ENCODE data around the gene ERAS. TPM values are rescaled to one million over a fixed set of nuclear protein-coding genes. Genes with fewer than 3 reads are reported as not detected.

The ERAS gene
- polyA plus RNA-seq, 1 of the 3 experiments (the other 2 are of a cell fraction) = 0.03 TPM

- TF ChIP-seq, protein P1, sequence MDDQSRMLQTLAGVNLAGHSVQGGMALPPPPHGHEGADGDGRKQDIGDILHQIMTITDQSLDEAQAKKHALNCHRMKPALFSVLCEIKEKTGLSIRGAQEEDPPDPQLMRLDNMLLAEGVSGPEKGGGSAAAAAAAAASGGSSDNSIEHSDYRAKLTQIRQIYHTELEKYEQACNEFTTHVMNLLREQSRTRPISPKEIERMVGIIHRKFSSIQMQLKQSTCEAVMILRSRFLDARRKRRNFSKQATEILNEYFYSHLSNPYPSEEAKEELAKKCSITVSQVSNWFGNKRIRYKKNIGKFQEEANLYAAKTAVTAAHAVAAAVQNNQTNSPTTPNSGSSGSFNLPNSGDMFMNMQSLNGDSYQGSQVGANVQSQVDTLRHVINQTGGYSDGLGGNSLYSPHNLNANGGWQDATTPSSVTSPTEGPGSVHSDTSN (IDR thresholded peaks at IDR 0.05) = no peak
Observed at GRCh38 chrX:48823053-48823452, 3.3 kb upstream of the ERAS start (continued).

DNA sequence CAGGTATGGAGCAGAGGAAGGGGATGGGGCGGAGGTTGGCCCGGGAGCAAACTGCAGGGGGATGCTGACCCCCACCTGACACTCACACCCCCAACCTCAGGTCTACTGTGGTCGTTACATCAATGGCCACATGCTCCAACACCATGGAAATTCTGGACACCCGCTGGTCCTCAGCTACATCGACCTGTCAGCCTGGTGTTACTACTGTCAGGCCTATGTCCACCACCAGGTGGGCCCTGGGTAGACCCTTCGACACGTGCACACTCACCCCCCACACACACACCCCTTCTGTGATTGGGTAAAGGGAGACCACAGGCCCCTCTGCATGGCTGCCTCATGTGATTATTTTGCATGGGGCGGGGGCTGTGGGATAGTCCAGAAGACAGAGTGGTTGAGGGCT is 2.2 kb upstream of the ERAS start:
- H3F3A ChIP-seq (replicated peaks; ENCODE audit: insufficient read depth) = no peaks in the 10 kb centered on the region
- H3K36me3 ChIP-seq (replicated peaks in 1 of 2; ENCODE audit: control insufficient read depth in 1 of 2, insufficient read depth in 2 of 2, low read length in 1 of 2) = no peaks in the 10 kb centered on the region
- H3K9me3 ChIP-seq = no peaks in the 10 kb centered on the region
- H4K20me1 ChIP-seq (ENCODE audit: insufficient read depth) = no peaks in the 10 kb centered on the region
- ChIA-PET POLR2A (no interaction called here), CTCF (no interaction called here)
- 50% methylated on average over 7 of the region's 8 CpGs for WGBS (ENCODE audit: low lambda C conversion rate)
- no peaks in the 10 kb centered on the region for H3K9me2 ChIP-seq
- H2AFZ ChIP-seq (ENCODE audit: low read depth) = no peak overlapping the region
- peaks cover 10% of the 10 kb centered on the region; the same call in 1 of the 2 replicates for H3K27me3 ChIP-seq (ENCODE audit: insufficient read depth)
- no peak overlapping the region for H3K4me3 ChIP-seq (ENCODE audit: low read depth in 2 of 2, low read length in 1 of 2)
- no peaks in the 10 kb centered on the region for H3K79me2 ChIP-seq (ENCODE audit: insufficient read depth)
- H3K9ac ChIP-seq = no peak overlapping the region
- TF ChIP-seq EZH2phosphoT487 (IDR thresholded peaks at IDR 0.05; ENCODE audit: borderline replicate concordance, low read depth) (no peak), JUND (IDR thresholded peaks at IDR 0.05) (no peak), NRF1 (IDR thresholded peaks at IDR 0.05; ENCODE audit: low read depth, low read length) (no peak), NFIC (IDR thresholded peaks at IDR 0.05; ENCODE audit: borderline replicate concordance) (no peak), TCF12 (IDR thresholded peaks at IDR 0.05) (no peak)
- no peak for DNase-seq
- no peaks in the 10 kb centered on the region for H3K4me1 ChIP-seq (ENCODE audit: control insufficient read depth in 1 of 2, insufficient read depth in 2 of 2, low read depth in 1 of 2, low read length in 1 of 2)
- no peak overlapping the region for H3K27ac ChIP-seq (ENCODE audit: low read depth in 2 of 2, low read length in 1 of 2)
- no peak overlapping the region for H3K4me2 ChIP-seq

GRCh38 chrX:48826876-48827653 is 752 bp downstream of the ERAS start:
- no peaks in the 10 kb centered on the region for H3K9me3 ChIP-seq
- no peaks in the 10 kb centered on the region for H3F3A ChIP-seq (replicated peaks; ENCODE audit: insufficient read depth)
- H3K9me2 ChIP-seq = no peaks in the 10 kb centered on the region
- 73% methylated on average over 42 of the region's 73 CpGs for WGBS (ENCODE audit: low lambda C conversion rate)
- ChIA-PET CTCF (no interaction called here), POLR2A (no interaction called here)
- H3K9ac ChIP-seq = no peak overlapping the region
- H3K4me2 ChIP-seq = no peak overlapping the region
- H3K36me3 ChIP-seq (replicated peaks in 1 of 2; ENCODE audit: control insufficient read depth in 1 of 2, insufficient read depth in 2 of 2, low read length in 1 of 2) = no peaks in the 10 kb centered on the region
- DNase-seq = peak; percentile 30
- H3K4me3 ChIP-seq (ENCODE audit: low read depth in 2 of 2, low read length in 1 of 2) = no peak overlapping the region
- H4K20me1 ChIP-seq (ENCODE audit: insufficient read depth) = no peaks in the 10 kb centered on the region
- peaks cover 10% of the 10 kb centered on the region; the same call in 1 of the 2 replicates for H3K27me3 ChIP-seq (ENCODE audit: insufficient read depth)
- H3K27ac ChIP-seq (ENCODE audit: low read depth in 2 of 2, low read length in 1 of 2) = no peak overlapping the region
- no peak overlapping the region for H2AFZ ChIP-seq (ENCODE audit: low read depth)
- H3K79me2 ChIP-seq (ENCODE audit: insufficient read depth) = no peaks in the 10 kb centered on the region
- H3K4me1 ChIP-seq (ENCODE audit: control insufficient read depth in 1 of 2, insufficient read depth in 2 of 2, low read depth in 1 of 2, low read length in 1 of 2) = no peaks in the 10 kb centered on the region
- no peak for TF ChIP-seq TCF12 (IDR thresholded peaks at IDR 0.05)
- TF ChIP-seq CHD2 (IDR thresholded peaks at IDR 0.05; ENCODE audit: low read length, partially characterized antibody) = no peak
- TF ChIP-seq SMC3 (IDR thresholded peaks at IDR 0.05; ENCODE audit: low read depth, low read length) = no peak
- TF ChIP-seq MEF2A (IDR thresholded peaks at IDR 0.05; ENCODE audit: borderline replicate concordance, low read depth) = no peak
- no peak for TF ChIP-seq USF1 (IDR thresholded peaks at IDR 0.05; ENCODE audit: borderline replicate concordance, low read depth)
- TF ChIP-seq ELF1 (IDR thresholded peaks at IDR 0.05) = no peak
- no peak for TF ChIP-seq TAF1 (IDR thresholded peaks at IDR 0.05; ENCODE audit: borderline replicate concordance, low read depth, low read length)
- TF ChIP-seq JUND (IDR thresholded peaks at IDR 0.05) = no peak
- TF ChIP-seq SIN3A (IDR thresholded peaks at IDR 0.05; ENCODE audit: borderline replicate concordance, low read depth, low read length) = no peak
- TF ChIP-seq GABPA (IDR thresholded peaks at IDR 0.05; ENCODE audit: low read depth) = no peak
- TF ChIP-seq MAX (IDR thresholded peaks at IDR 0.05; ENCODE audit: low read depth) = no peak
- no peak for TF ChIP-seq EP300 (IDR thresholded peaks at IDR 0.05; ENCODE audit: borderline replicate concordance in 1 of 2, low read depth in 1 of 2, low read length in 1 of 2)
- no peak for TF ChIP-seq RXRA (IDR thresholded peaks at IDR 0.05; ENCODE audit: borderline replicate concordance, low read depth)
- TF ChIP-seq FOXJ3 (CRISPR knock-in tag; IDR thresholded peaks at IDR 0.05) = no peak
- TF ChIP-seq NFIC (IDR thresholded peaks at IDR 0.05; ENCODE audit: borderline replicate concordance) = no peak
- TF ChIP-seq YY1 (IDR thresholded peaks at IDR 0.05; ENCODE audit: low read depth) = no peak
- TF ChIP-seq RFX5 (IDR thresholded peaks at IDR 0.05; ENCODE audit: low read length) = no peak
- TF ChIP-seq GATA2 (CRISPR knock-in tag; IDR thresholded peaks at IDR 0.05) = no peak
- TF ChIP-seq RAD21 (IDR thresholded peaks at IDR 0.05; ENCODE audit: low read length) = no peak
